SU-DHL-6 (cell line): ENCODE measurements around the gene HOXD11.

Experiments
- H2AFZ ChIP-seq: fragments of 200-600 bp; sonication (generic); 2 replicates; pipeline ENCODE4 v1.6.1; 2014; ENCODE audit warnings: low read depth, mild to moderate bottlenecking, moderate library complexity, mixed read lengths, antibody characterized with exemption, low read length; ENCODE audit not compliant: severe bottlenecking
- H3F3A ChIP-seq: fragments of 200-600 bp; shearing (Covaris generic); 2 replicates; pipeline ENCODE4 v1.6.0; 2016; ENCODE audit warnings: antibody characterized with exemption, mild to moderate bottlenecking; ENCODE audit not compliant: insufficient read depth
- H3K27ac ChIP-seq: fragments of 200-600 bp; sonication (generic); 2 replicates; pipeline ENCODE4 v1.5.1; 2016; ENCODE audit warnings: low read depth, mild to moderate bottlenecking, low read length, moderate library complexity, mixed read lengths
- H3K27me3 ChIP-seq: fragments of 200-600 bp; sonication (generic), shearing (Covaris generic); 2 replicates; pipeline ENCODE4 v1.6.0; 2014; ENCODE audit warnings: mild to moderate bottlenecking, low read length
- H3K36me3 ChIP-seq: fragments of 200-600 bp; sonication (generic); 2 replicates; pipeline ENCODE4 v1.6.1; 2014; ENCODE audit warnings: mild to moderate bottlenecking, low read length, mixed read lengths
- H3K4me2 ChIP-seq: fragments of 300-600, 200-600 bp; shearing (Covaris generic), sonication (generic); 2 replicates; pipeline ENCODE4 v1.6.0; 2014; ENCODE audit warnings: low read length, low read depth, mild to moderate bottlenecking; ENCODE audit not compliant: poor library complexity, severe bottlenecking
- H3K4me3 ChIP-seq: fragments of 200-600 bp; sonication (generic); 2 replicates; pipeline ENCODE4 v1.5.1; 2014; ENCODE audit warnings: antibody characterized with exemption, low read length, mild to moderate bottlenecking, mixed read lengths; ENCODE audit not compliant: insufficient read depth, poor library complexity, severe bottlenecking
- H3K79me2 ChIP-seq: fragments of 200-600 bp; sonication (generic); 2 replicates; pipeline ENCODE4 v1.6.1; 2014; ENCODE audit warnings: mild to moderate bottlenecking, low read length, moderate library complexity; ENCODE audit not compliant: insufficient read depth
- H3K9ac ChIP-seq: fragments of 200-600 bp; sonication (generic); 2 replicates; pipeline ENCODE4 v1.7.0; 2014; ENCODE audit warnings: mild to moderate bottlenecking, low read length
- H3K9me2 ChIP-seq: fragments of 200-600 bp; sonication (generic); replicated peaks from 2 replicates; pipeline ENCODE4 v1.6.1; 2014; ENCODE audit warnings: low read length; ENCODE audit not compliant: insufficient read depth
- H3K9me3 ChIP-seq: fragments of 200-600 bp; sonication (generic); 2 replicates; pipeline ENCODE4 v1.6.1; 2014; ENCODE audit warnings: low read length, mixed read lengths; ENCODE audit not compliant: insufficient read depth
- H4K20me1 ChIP-seq: fragments of 200-600 bp; sonication (generic); 2 replicates; pipeline ENCODE4 v1.6.1; 2014; ENCODE audit warnings: low read depth, mild to moderate bottlenecking, antibody characterized with exemption, low read length, moderate library complexity, mixed read lengths
- CTCF ChIP-seq: fragments of 200-600 bp; sonication (generic); IDR thresholded peaks from one replicate; pipeline ENCODE4 v1.5.1; 2017; ENCODE audit warnings: antibody characterized with exemption, mild to moderate bottlenecking, low read length, moderate library complexity; ENCODE audit not compliant: insufficient read depth, poor library complexity, severe bottlenecking
- EZH2phosphoT487 ChIP-seq: fragments of 200-600 bp; sonication (generic), shearing (Covaris generic); conservative IDR thresholded peaks from 2 replicates; pipeline ENCODE4 v1.6.1; 2018; ENCODE audit warnings: mild to moderate bottlenecking, antibody characterized with exemption, low read length, moderate library complexity, mixed read lengths

The HOXD11 gene

GRCh38 chr2:176109946-176110345 lies 2.9 kb downstream of the HOXD11 start:
- H3K79me2 ChIP-seq: no peaks in the 10 kb centered on the region
- H3K27me3 ChIP-seq: no peaks in the 10 kb centered on the region
- no peaks in the 10 kb centered on the region for H4K20me1 ChIP-seq
- H3K9me2 ChIP-seq: no peaks in the 10 kb centered on the region
- H3K27ac ChIP-seq: no peak overlapping the region
- H3K4me2 ChIP-seq: no peak overlapping the region
- TF ChIP-seq CTCF: no peak
- no peak for TF ChIP-seq EZH2phosphoT487
- no peak overlapping the region for H3K9ac ChIP-seq
- H3K9me3 ChIP-seq: no peaks in the 10 kb centered on the region
- H3K4me3 ChIP-seq: no peak overlapping the region
- no peaks in the 10 kb centered on the region for H3F3A ChIP-seq
- no peaks in the 10 kb centered on the region for H3K36me3 ChIP-seq
- H2AFZ ChIP-seq: no peak overlapping the region

- H3K4me2 ChIP-seq: no peak overlapping the region
- H3K9ac ChIP-seq: no peak overlapping the region
- H3K9me3 ChIP-seq: no peaks in the 10 kb centered on the region
- no peak overlapping the region for H2AFZ ChIP-seq
- no peaks in the 10 kb centered on the region for H3K27me3 ChIP-seq
- no peaks in the 10 kb centered on the region for H3F3A ChIP-seq
- H3K36me3 ChIP-seq: no peaks in the 10 kb centered on the region
- H3K9me2 ChIP-seq: no peaks in the 10 kb centered on the region
- H3K4me3 ChIP-seq: no peak overlapping the region
- TF ChIP-seq CTCF: no peak
- TF ChIP-seq EZH2phosphoT487: no peak
- no peaks in the 10 kb centered on the region for H4K20me1 ChIP-seq
- H3K79me2 ChIP-seq: no peaks in the 10 kb centered on the region
- H3K27ac ChIP-seq: no peak overlapping the region
Measured at GRCh38 chr2:176110415-176111308, 3.6 kb downstream of the HOXD11 start.

DNA sequence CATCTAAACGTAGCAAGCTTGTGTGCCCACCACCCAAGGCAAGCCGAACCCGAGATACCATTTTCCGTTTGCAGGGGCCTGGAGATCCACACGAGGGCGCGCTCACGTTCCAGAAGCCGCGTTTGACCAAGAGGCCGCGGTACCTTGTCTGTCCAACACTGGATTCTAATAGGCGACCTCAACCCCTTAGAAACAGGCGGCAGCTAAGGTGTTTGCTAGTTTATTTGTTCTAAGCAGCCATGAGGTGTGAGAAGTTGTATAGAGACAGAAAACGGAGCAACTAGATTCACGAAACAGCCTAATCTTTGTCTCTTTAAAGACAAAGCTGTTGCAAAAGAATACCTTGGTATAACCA lies 4.2 kb downstream of the HOXD11 start:
- Histone ChIP-seq H3K27me3 (no peaks in the 10 kb centered on the region), H3K4me3 (no peak overlapping the region), H2AFZ (no peak overlapping the region), H3K9ac (no peak overlapping the region), H3K36me3 (no peaks in the 10 kb centered on the region), H3K27ac (no peak overlapping the region), H3F3A (no peaks in the 10 kb centered on the region), H3K9me2 (no peaks in the 10 kb centered on the region), H4K20me1 (no peaks in the 10 kb centered on the region), H3K9me3 (no peaks in the 10 kb centered on the region), H3K4me2 (no peak overlapping the region), H3K79me2 (no peaks in the 10 kb centered on the region)
- TF ChIP-seq EZH2phosphoT487 (no peak), CTCF (no peak)
